CD14-positive monocyte (primary cell): ENCODE data around the gene LNP1. TPM values are rescaled to one million over a fixed set of nuclear protein-coding genes. Genes with fewer than 3 reads are reported as not detected.

Experiments used
- DNase-seq, 3 donors: peaks; one replicate each; pipeline ENCODE4 v3.0.0-alpha.2; 2011 to 2022
- H2AFZ ChIP-seq: 2 replicates; pipeline ENCODE4 v1.6.0; 2012; ENCODE audit warnings: mild to moderate bottlenecking, low read depth, low read length, inconsistent platforms; ENCODE audit not compliant: insufficient read depth, poor library complexity, severe bottlenecking
- H3K27ac ChIP-seq, 2 donors: 1 replicate in 1 of 2; 2 replicates in 1 of 2; pipeline ENCODE4 v1.5.1; 2012 to 2013; ENCODE audit warnings: low read length in 2 of 2, control low read depth in 1 of 2, inconsistent platforms in 1 of 2, low read depth in 1 of 2, mild to moderate bottlenecking in 1 of 2
- H3K27me3 ChIP-seq, 2 donors: one replicate each; pipeline versions ENCODE4 v1.6.0 to v1.6.1; 2011 to 2013; ENCODE audit warnings: low read length in 2 of 2; ENCODE audit not compliant: control insufficient read depth in 2 of 2, insufficient read depth in 2 of 2
- H3K36me3 ChIP-seq, 2 donors: replicated peaks in 1 of 2; 1 replicate in 1 of 2; 2 replicates in 1 of 2; pipeline versions ENCODE4 v1.5.1 to v1.6.1; 2012 to 2013; ENCODE audit warnings: low read length in 2 of 2, control low read depth in 1 of 2, inconsistent platforms in 1 of 2, mild to moderate bottlenecking in 1 of 2; ENCODE audit not compliant: insufficient read depth in 2 of 2, control insufficient read depth in 1 of 2
- H3K4me1 ChIP-seq, 2 donors: 1 replicate in 1 of 2; 2 replicates in 1 of 2; pipeline versions ENCODE4 v1.5.1 to v1.6.1; 2012 to 2013; ENCODE audit warnings: low read length in 2 of 2, control low read depth in 1 of 2, inconsistent platforms in 1 of 2, mild to moderate bottlenecking in 1 of 2, moderate library complexity in 1 of 2; ENCODE audit not compliant: insufficient read depth in 2 of 2, control insufficient read depth in 1 of 2
- H3K4me2 ChIP-seq: replicated peaks from 2 replicates; pipeline ENCODE3; 2012; ENCODE audit warnings: low read length, moderate library complexity, mild to moderate bottlenecking; ENCODE audit not compliant: poor library complexity, severe bottlenecking; ENCODE audit errors: extremely low read depth
- H3K4me3 ChIP-seq, 3 experiments: fragments of 200-600 bp in 1 of 3; sonication (generic) in 1 of 3; replicated peaks in 1 of 3; 1 replicate in 2 of 3; 2 replicates in 1 of 3; pipeline ENCODE4 v1.5.1; 2011 to 2013; ENCODE audit warnings: low read length in 3 of 3, mild to moderate bottlenecking in 3 of 3, control low read depth in 2 of 3, low read depth in 2 of 3, inconsistent platforms in 1 of 3, moderate library complexity in 1 of 3
- H3K79me2 ChIP-seq: 2 replicates; pipeline ENCODE4 v1.6.0; 2012; ENCODE audit warnings: mild to moderate bottlenecking, control low read depth, inconsistent platforms, low read length, moderate library complexity; ENCODE audit not compliant: insufficient read depth
- H3K9ac ChIP-seq: 2 replicates; pipeline ENCODE4 v1.6.0; 2017; ENCODE audit warnings: low read length, mild to moderate bottlenecking; ENCODE audit not compliant: insufficient read depth, poor library complexity, severe bottlenecking
- H3K9me3 ChIP-seq, 2 donors: replicated peaks in 1 of 2; 1 replicate in 1 of 2; 2 replicates in 1 of 2; pipeline versions ENCODE4 v1.5.1 to v1.6.1; 2012 to 2013; ENCODE audit warnings: low read length in 2 of 2, control low read depth in 1 of 2; ENCODE audit not compliant: control insufficient read depth in 1 of 2, insufficient read depth in 1 of 2
- H4K20me1 ChIP-seq: 2 replicates; pipeline ENCODE4 v1.6.0; 2012; ENCODE audit warnings: mild to moderate bottlenecking, low read length, control low read depth, moderate library complexity; ENCODE audit not compliant: insufficient read depth
- H3K27ac Mint-ChIP-seq, 7 donors: one replicate each; pipeline ENCODE4 v1.8.0; 2020; ENCODE audit warnings: mild to moderate bottlenecking in 7 of 7, mixed read lengths in 7 of 7, moderate library complexity in 6 of 7, inconsistent platforms in 2 of 7
- H3K27me3 Mint-ChIP-seq, 3 donors: one replicate each; pipeline ENCODE4 v1.8.0; 2021 to 2022; ENCODE audit warnings: low read depth in 3 of 3, mild to moderate bottlenecking in 3 of 3, mixed read lengths in 3 of 3, moderate library complexity in 3 of 3, inconsistent platforms in 1 of 3
- H3K36me3 Mint-ChIP-seq, 2 donors: one replicate each; pipeline ENCODE4 v1.8.0; 2020; ENCODE audit warnings: mixed read lengths in 2 of 2, inconsistent platforms in 1 of 2, mild to moderate bottlenecking in 1 of 2
- H3K4me1 Mint-ChIP-seq: one replicate; pipeline ENCODE4 v1.8.0; 2020; ENCODE audit warnings: mild to moderate bottlenecking, mixed read lengths
- H3K4me3 Mint-ChIP-seq, 2 donors: one replicate each; pipeline ENCODE4 v1.8.0; 2020; ENCODE audit warnings: mild to moderate bottlenecking in 2 of 2, mixed read lengths in 2 of 2, moderate library complexity in 1 of 2
- H3K9me3 Mint-ChIP-seq, 7 donors: one replicate each; pipeline ENCODE4 v1.8.0; 2020 to 2022; ENCODE audit warnings: mixed read lengths in 7 of 7, mild to moderate bottlenecking in 6 of 7, moderate library complexity in 6 of 7, inconsistent platforms in 2 of 7
- CTCF ChIP-seq: fragments of 200-600 bp; IDR thresholded peaks from one replicate; pipeline ENCODE4 v1.8.0; 2022; ENCODE audit warnings: antibody characterized with exemption, mild to moderate bottlenecking
- WGBS: methylation state at CpG from one replicate; pipeline ENCODE4 v1.1.5; 2013; ENCODE audit warnings: missing lambda C conversion rate; ENCODE audit not compliant: insufficient coverage; 5-methylcytosine and 5-hydroxymethylcytosine counted together
- intact Hi-C, 2 donors: fragments of 100-400 bp; cut with micrococcal nuclease; formaldehyde crosslinking; loops; one replicate each; pipeline versions ENCODE4 v1.15.0 to v1.15.1; 2023
- polyA plus RNA-seq, 3 donors: library from polyadenylated mRNA; depleted of rRNA in 1 of 3; unstranded in 2 of 3; stranded (reverse) in 1 of 3; fragments of 300-500 nt in 2 of 3; fragments of >200 nt in 1 of 3; fragmentation: Illumina TruSeq in 2 of 3; gene quantifications; 1 replicate in 2 of 3; 2 replicates in 1 of 3; pipeline ENCODE4 v1.2.3, GENCODE V29; 2012 to 2021

The LNP1 gene
- polyA plus RNA-seq, 3 donors: 0.07 to 0.26 (median 0.08) TPM

- TF ChIP-seq CTCF: no peak
- Histone ChIP-seq H3K36me3 (peaks cover 23 to 49% of the 10 kb centered on the region in 2 donors), H3K79me2 (peaks cover 77% of the 10 kb centered on the region), H3K4me3 (no peak overlapping the region), H3K4me2 (no peak overlapping the region), H3K9ac (no peak overlapping the region), H4K20me1 (peaks cover 49% of the 10 kb centered on the region), H3K4me1 (no peaks in the 10 kb centered on the region), H3K27ac (no peak overlapping the region), H3K9me3 (peaks cover 5 to 7% of the 10 kb centered on the region in 2 donors), H3K27me3 (no peaks in the 10 kb centered on the region), H2AFZ (no peak overlapping the region)
- no peak for DNase-seq
- no peak overlapping the region for H3K4me3 Mint-ChIP-seq
- H3K9me3 Mint-ChIP-seq: peaks cover 5 to 13% (median 7%) of the 10 kb centered on the region in 7 donors
- H3K4me1 Mint-ChIP-seq: no peaks in the 10 kb centered on the region
- 100% methylated on average over 1 of the region's 1 CpG for WGBS
- H3K27ac Mint-ChIP-seq: peak overlapping the region in 1 of 7 donors; percentile 20
- no peaks in the 10 kb centered on the region for H3K27me3 Mint-ChIP-seq
- intact Hi-C loops: no loop called here
- peaks cover 18 to 52% of the 10 kb centered on the region in 2 donors for H3K36me3 Mint-ChIP-seq
Observed at GRCh38 chr3:100389025-100389424, 12.3 kb upstream of the LNP1 start.

- peaks cover 0 to 3% (median 0%) of the 10 kb centered on the region in 7 donors for H3K9me3 Mint-ChIP-seq
- peaks cover 14 to 19% of the 10 kb centered on the region in 2 donors for H3K4me1 ChIP-seq
- H3K4me3 Mint-ChIP-seq: no peak overlapping the region
- WGBS: no CpG with 5 or more reads among the region's 2 CpGs
- intact Hi-C loops: no loop called here
- peaks cover 3 to 23% of the 10 kb centered on the region in 2 donors for H3K36me3 Mint-ChIP-seq
- H3K9ac ChIP-seq: no peak overlapping the region
- TF ChIP-seq CTCF: no peak
- H2AFZ ChIP-seq: no peak overlapping the region
- no peak overlapping the region for H3K4me3 ChIP-seq
- H3K27ac Mint-ChIP-seq: no peak overlapping the region
- H3K27me3 ChIP-seq: no peaks in the 10 kb centered on the region
- H3K27me3 Mint-ChIP-seq: peaks cover 0 to under 1% (median 0%) of the 10 kb centered on the region in 3 donors
- peaks cover 99% of the 10 kb centered on the region for H3K79me2 ChIP-seq
- peaks cover 28% of the 10 kb centered on the region for H3K4me1 Mint-ChIP-seq
- H3K4me2 ChIP-seq: no peak overlapping the region
- H3K27ac ChIP-seq: peak overlapping the region in 1 of 2 donors; percentile 4
- H4K20me1 ChIP-seq: peaks cover 63% of the 10 kb centered on the region
- no peak for DNase-seq
- H3K9me3 ChIP-seq: no peaks in the 10 kb centered on the region
- H3K36me3 ChIP-seq: no peaks in the 10 kb centered on the region
Observed at GRCh38 chr3:100395679-100396431, 5.5 kb upstream of the LNP1 start.
